ENCODE measurements around the gene NCAM2.

NCAM2 gene

DNA sequence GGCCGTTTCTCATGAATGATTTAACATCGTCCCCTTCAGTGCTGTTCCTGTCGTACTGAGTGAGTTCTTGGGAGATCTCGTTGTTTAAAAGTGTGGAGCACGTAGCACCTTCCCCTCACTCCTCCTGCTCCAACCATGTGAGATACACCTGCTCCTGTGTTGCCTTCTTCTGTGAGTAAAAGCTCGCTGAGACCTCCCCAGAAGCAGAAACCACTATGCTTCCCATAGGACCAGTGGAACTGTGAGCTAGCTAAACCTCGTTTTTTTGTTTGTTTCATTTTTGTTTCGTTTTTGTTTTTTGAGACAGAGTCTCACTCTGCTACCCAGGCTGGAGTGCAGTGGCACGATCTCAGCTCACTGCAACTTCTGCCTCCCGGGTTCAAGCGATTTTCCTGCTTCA, 198.6 kb downstream of the NCAM2 start:
- no peak for TF ChIP-seq CTCF (IDR thresholded peaks at IDR 0.05; ENCODE audit: low read depth, low read length)

GRCh38 chr21:21199342-21200102, 201.3 kb downstream of the NCAM2 start:
- no peak for TF ChIP-seq CTCF (IDR thresholded peaks at IDR 0.05; ENCODE audit: low read depth, low read length)
- DNase-seq (ENCODE audit: extremely low read depth, low read depth) = no peak

More for the DNA sequence above, 198.6 kb downstream of the NCAM2 start:
- no peak for DNase-seq (ENCODE audit: extremely low read depth, low read depth)

GRCh38 chr21:21200103-21200938, 202.1 kb downstream of the NCAM2 start:
- no peak for TF ChIP-seq CTCF (IDR thresholded peaks at IDR 0.05; ENCODE audit: low read depth, low read length)
- DNase-seq (ENCODE audit: extremely low read depth, low read depth) = peak; percentile 91

- TF ChIP-seq CTCF (IDR thresholded peaks at IDR 0.05; ENCODE audit: low read depth, low read length) = no peak
- DNase-seq (ENCODE audit: extremely low read depth, low read depth) = no peak
These were observed 202.9 kb downstream of the NCAM2 start for GRCh38 chr21:21200939-21201615.

DNA sequence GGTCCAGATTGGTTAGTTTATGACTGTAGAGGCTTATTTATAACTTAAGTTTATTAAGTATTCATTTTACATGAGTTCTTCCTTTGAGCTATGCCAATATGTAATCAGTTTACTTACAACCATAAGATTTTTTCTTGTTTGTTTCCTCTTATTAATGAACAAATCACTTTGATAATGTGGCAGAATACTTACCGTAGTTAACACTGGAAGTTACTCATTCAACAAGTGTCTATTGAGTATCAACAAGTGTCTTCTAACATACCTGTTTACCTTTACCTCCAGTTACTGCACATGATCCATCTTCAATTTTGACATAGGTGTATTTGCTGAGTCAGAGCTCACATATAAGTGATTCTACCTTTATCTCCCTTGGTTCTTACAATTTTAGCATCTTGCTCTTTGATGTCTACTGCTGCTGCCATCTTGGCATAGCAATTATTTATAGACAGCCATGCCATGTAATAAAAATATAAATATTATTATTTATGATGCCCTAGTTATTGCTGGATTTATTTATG, 205.7 kb downstream of the NCAM2 start:
- TF ChIP-seq CTCF (IDR thresholded peaks at IDR 0.05; ENCODE audit: low read depth, low read length) = no peak
- no peak for DNase-seq (ENCODE audit: extremely low read depth, low read depth)

GRCh38 chr21:21204366-21204996, 206.3 kb downstream of the NCAM2 start:
- DNase-seq (ENCODE audit: extremely low read depth, low read depth) = no peak

More at GRCh38 chr21:21204366-21204996, 206.3 kb downstream of the NCAM2 start:
- TF ChIP-seq CTCF (IDR thresholded peaks at IDR 0.05; ENCODE audit: low read depth, low read length) = no peak

Data from AG09319 (cell line).